NCI-H1694 (cell line): ENCODE results near the gene TAF9B.
"Not testable (repeated sequence)": the region's sequence is repeated elsewhere in the genome, so short reads cannot be mapped to it uniquely, and the experiment has no call there.

Experiments
- DNase-seq: peaks from one replicate; lab custom pipeline; 2025; lab: John Stamatoyannopoulos, UW

Gene TAF9B

GRCh38 chrX:78116365-78116764 is 23.1 kb downstream of the TAF9B start:
- DNase-seq, result no peak

GRCh38 chrX:78111140-78111931 is 28.1 kb downstream of the TAF9B start:
- DNase-seq, result no peak

GRCh38 chrX:78109458-78109857 is 30.0 kb downstream of the TAF9B start:
- DNase-seq, result no peak

- DNase-seq, result no peak
These were observed 32.8 kb downstream of the TAF9B start for GRCh38 chrX:78106651-78106986.

- DNase-seq, result no peak
These were observed 33.4 kb downstream of the TAF9B start for GRCh38 chrX:78105944-78106650.

GRCh38 chrX:78104447-78105176 is 34.8 kb downstream of the TAF9B start:
- DNase-seq, result no peak

GRCh38 chrX:78103623-78104446 is 35.6 kb downstream of the TAF9B start, which contains the start of gene PGK1:
PGK1 (plus strand) TSS chrX:78104248; CDS start chrX:78104341, 93 bp downstream.
- peak; percentile 90 for DNase-seq

- DNase-seq, result no peak
These were observed 36.3 kb downstream of the TAF9B start for GRCh38 chrX:78103001-78103622.

- DNase-seq, result no peak
These were observed 37.4 kb downstream of the TAF9B start for GRCh38 chrX:78102091-78102490.

- DNase-seq, result no peak
These were observed 41.3 kb downstream of the TAF9B start for GRCh38 chrX:78098108-78098507.

GRCh38 chrX:78092296-78092695 is 47.2 kb downstream of the TAF9B start:
- DNase-seq, result no peak

GRCh38 chrX:78081413-78081812 is 58.0 kb downstream of the TAF9B start:
- DNase-seq, result not testable (repeated sequence)
